K562 (cell line): ENCODE data around the gene SERPINE1. TPM values are rescaled to one million over a fixed set of nuclear protein-coding genes. Genes with fewer than 3 reads are reported as not detected.

Experiments used
- BRF1 ChIP-seq: IDR thresholded peaks from 3 replicates; pipeline ENCODE4 v1.6.1; 2011; ENCODE audit warnings: borderline replicate concordance, mild to moderate bottlenecking; ENCODE audit not compliant: insufficient read length; ENCODE audit errors: extremely low read depth
- KDM4B ChIP-seq, 2 experiments: fragments of 450-650 bp in 1 of 2; sonication (generic) in 1 of 2; IDR thresholded peaks; 2 replicates each; pipeline ENCODE4 v1.6.1; 2016 to 2017; ENCODE audit warnings: borderline replicate concordance in 2 of 2, antibody characterized with exemption in 1 of 2, low read depth in 1 of 2, mild to moderate bottlenecking in 1 of 2
- L3MBTL2 ChIP-seq: fragments of 450-650 bp; IDR thresholded peaks from 2 replicates; pipeline ENCODE4 v1.6.1; 2016; ENCODE audit warnings: mild to moderate bottlenecking, moderate library complexity
- MYC ChIP-seq, 2 experiments: fragments of 250-450 bp in 1 of 2; sonication (Bioruptor Pico) in 1 of 2; IDR thresholded peaks; 2 replicates each; pipeline versions ENCODE4 v1.5.1 to v1.6.1; 2012 to 2021; ENCODE audit warnings: low read depth in 2 of 2, borderline replicate concordance in 1 of 2, improper control_type of control experiment in 1 of 2, low read length in 1 of 2, mild to moderate bottlenecking in 1 of 2, moderate library complexity in 1 of 2
- NFXL1 ChIP-seq: fragments of 450-650 bp; formaldehyde crosslinking; IDR thresholded peaks from 2 replicates; pipeline ENCODE4 v1.4.0; 2021; ENCODE audit warnings: mild to moderate bottlenecking
- ZFP91 ChIP-seq: sonication (generic); formaldehyde crosslinking; IDR thresholded peaks from 2 replicates; pipeline ENCODE4 v1.8.0; 2022; ENCODE audit warnings: mild to moderate bottlenecking, missing genetic modification reagents
- ZNF280B ChIP-seq: fragments of 250-450 bp; sonication (Bioruptor Pico); IDR thresholded peaks from 2 replicates; pipeline ENCODE4 v1.5.1; 2021; ENCODE audit warnings: mild to moderate bottlenecking
- ZNF592 ChIP-seq: fragments of 450-650 bp; IDR thresholded peaks from 2 replicates; pipeline ENCODE4 v1.6.1; 2017; ENCODE audit warnings: antibody characterized with exemption, mild to moderate bottlenecking
- polyA plus RNA-seq, 8 experiments: library from polyadenylated mRNA; depleted of rRNA in 4 of 8; stranded (reverse) in 5 of 8; unstranded in 3 of 8; fragments of >200 nt; fragmentation: Nextera tagmentation in 2 of 8; fragmentation: Illumina TruSeq in 1 of 8; extraction: Ambion mirVana in 2 of 8; extraction: Trizol in 1 of 8; gene quantifications; 2 replicates each; pipeline versions ENCODE4 v1.2.1 to v1.2.3, GENCODE V29; 2011 to 2014; ENCODE audit warnings: inconsistent platforms in 1 of 8, missing spikeins in 1 of 8
- total RNA-seq, 7 experiments: library from RNA; depleted of rRNA in 6 of 7; stranded (reverse); fragments of >200 nt in 6 of 7; fragmentation: Illumina TruSeq in 2 of 7; extraction: Trizol in 2 of 7; gene quantifications; 2 replicates each; pipeline versions ENCODE4 v1.2.1 to v1.2.3, GENCODE V29; 2011 to 2021; ENCODE audit warnings: low replicate concordance in 1 of 7

The SERPINE1 gene
- total and polyA plus RNA-seq, 9 of the 15 experiments (the other 6 are each of a cell fraction or from before 2014, with no cell fraction given), result 0.22 to 4.8 (median 0.91) TPM

GRCh38 chr7:101125989-101126650, 784 bp upstream of the SERPINE1 start (continued):
- TF ChIP-seq KDM4B (IDR thresholded peaks at IDR 0.05; ENCODE audit: borderline replicate concordance in 2 of 2, low read depth in 1 of 2) (0 out of 4 replicates have a peak, but pooled peaks of 1 of the 2 experiments have one; percentile 46), ZNF280B (CRISPR knock-in tag) (no peak), MYC (IDR thresholded peaks at IDR 0.05; ENCODE audit: low read depth, low read length) (peak; percentile 13; the same call in 1 of the 2 replicates), MYC (CRISPR knock-in tag; IDR thresholded peaks at IDR 0.05; ENCODE audit: borderline replicate concordance, low read depth) (peak; percentile 15; the same call in 1 of the 2 replicates), BRF1 (no peak), L3MBTL2 (peak; percentile 74), NFXL1 (no peak), ZFP91 (CRISPR knock-in tag) (0 out of 2 replicates have a peak, but pooled peaks have one; percentile 36), ZNF592 (peak; percentile 59; the same call in 1 of the 2 replicates)
- TF ChIP-seq, all 486 proteins: peak for 12
